ENCODE measurements around the gene TAF11L2. TPM values are rescaled to one million over a fixed set of nuclear protein-coding genes. Genes with fewer than 3 reads are reported as not detected.
"Not testable (repeated sequence)": the region's sequence is repeated elsewhere in the genome, so short reads cannot be mapped to it uniquely, and the experiment has no call there.

The TAF11L2 gene
- total RNA-seq, 4 donors from 2014 or later, result not detected

- Histone ChIP-seq H3K36me3 (no peaks in the 10 kb centered on the region), H3K27ac (no peak overlapping the region), H3K4me1 (no peaks in the 10 kb centered on the region), H3K27me3 (no peaks in the 10 kb centered on the region), H3K4me3 (no peak overlapping the region), H3K9me3 (no peaks in the 10 kb centered on the region)
- WGBS, 2 donors, result 91 to 100% methylated on average over 1 of the region's 1 CpG
- intact Hi-C loops (cut with DNase I), result no loop called here
- TF ChIP-seq POLR2A (IDR thresholded peaks at IDR 0.05), result no peak
- no peak for DNase-seq
Measured at GRCh38 chr5:17487174-17487512, 10.9 kb upstream of the TAF11L2 start.

GRCh38 chr5:17491257-17491656, 6.8 kb upstream of the TAF11L2 start:
- H3K27me3 ChIP-seq; H3K27ac ChIP-seq; H3K4me1 ChIP-seq; H3K9me3 ChIP-seq; DNase-seq; intact Hi-C loops (cut with DNase I); H3K4me3 ChIP-seq; H3K36me3 ChIP-seq: not testable (repeated sequence)
- WGBS, 2 donors, result 95 to 97% methylated on average over 9 of the region's 23 CpGs

GRCh38 chr5:17492770-17493169, 5.3 kb upstream of the TAF11L2 start:
- H3K4me1 ChIP-seq, result no peaks in the 10 kb centered on the region
- H3K9me3 ChIP-seq, result no peaks in the 10 kb centered on the region
- 82 to 88% methylated on average over 3 of the region's 3 CpGs for WGBS, 2 donors
- intact Hi-C loops (cut with DNase I), result no loop called here
- no peak for DNase-seq
- H3K4me3 ChIP-seq, result no peak overlapping the region
- H3K27me3 ChIP-seq, result no peaks in the 10 kb centered on the region
- TF ChIP-seq POLR2A (IDR thresholded peaks at IDR 0.05) (no peak), CTCF (IDR thresholded peaks at IDR 0.05) (no peak)
- H3K27ac ChIP-seq, result no peak overlapping the region
- no peaks in the 10 kb centered on the region for H3K36me3 ChIP-seq

- no peaks in the 10 kb centered on the region for H3K36me3 ChIP-seq
- 73 to 92% methylated on average over 2 to 4 of the region's 4 CpGs for WGBS, 2 donors
- H3K4me1 ChIP-seq, result no peaks in the 10 kb centered on the region
- H3K27me3 ChIP-seq, result no peaks in the 10 kb centered on the region
- no peak overlapping the region for H3K4me3 ChIP-seq
- no peak for DNase-seq
- TF ChIP-seq POLR2A (IDR thresholded peaks at IDR 0.05) (no peak), CTCF (IDR thresholded peaks at IDR 0.05) (no peak)
- H3K9me3 ChIP-seq, result no peaks in the 10 kb centered on the region
- no peak overlapping the region for H3K27ac ChIP-seq
- intact Hi-C loops (cut with DNase I), result no loop called here
Measured at GRCh38 chr5:17497446-17497845, 585 bp upstream of the TAF11L2 start.

GRCh38 chr5:17511775-17512325, 13.8 kb downstream of the TAF11L2 start:
- no peaks in the 10 kb centered on the region for H3K36me3 ChIP-seq
- TF ChIP-seq CTCF (IDR thresholded peaks at IDR 0.05), result no peak
- no peak for TF ChIP-seq POLR2A (IDR thresholded peaks at IDR 0.05)
- H3K27me3 ChIP-seq, result no peaks in the 10 kb centered on the region
- DNase-seq, result no peak
- H3K9me3 ChIP-seq, result no peaks in the 10 kb centered on the region
- intact Hi-C loops (cut with DNase I), result no loop called here
- 91 to 93% methylated on average over 5 to 14 of the region's 17 CpGs for WGBS, 2 donors
- H3K4me1 ChIP-seq, result no peaks in the 10 kb centered on the region
- no peak overlapping the region for H3K27ac ChIP-seq
- H3K4me3 ChIP-seq, result no peak overlapping the region

- not testable (repeated sequence) for DNase-seq, H3K4me1 ChIP-seq
Measured at GRCh38 chr5:17517526-17517925, 19.5 kb downstream of the TAF11L2 start.

GRCh38 chr5:17518067-17518466, 20.0 kb downstream of the TAF11L2 start, which contains the start of gene TAF11L3:
TSS of gene TAF11L3 (plus strand) at chr5:17518367.
- no CpG with 5 or more reads among the region's 15 CpGs for WGBS, 2 donors
- H3K4me3 ChIP-seq; H3K36me3 ChIP-seq; H3K27me3 ChIP-seq; DNase-seq; H3K4me1 ChIP-seq; H3K9me3 ChIP-seq; H3K27ac ChIP-seq; intact Hi-C loops (cut with DNase I): not testable (repeated sequence)

More at GRCh38 chr5:17517526-17517925, 19.5 kb downstream of the TAF11L2 start:
- H3K9me3 ChIP-seq; H3K36me3 ChIP-seq; intact Hi-C loops (cut with DNase I); H3K27ac ChIP-seq; H3K27me3 ChIP-seq; H3K4me3 ChIP-seq: not testable (repeated sequence)
- 78 to 81% methylated on average over 10 to 11 of the region's 12 CpGs for WGBS, 2 donors

GRCh38 chr5:17519508-17519907, 21.5 kb downstream of the TAF11L2 start:
- DNase-seq; H3K36me3 ChIP-seq; H3K27ac ChIP-seq; intact Hi-C loops (cut with DNase I); H3K9me3 ChIP-seq; H3K27me3 ChIP-seq; H3K4me1 ChIP-seq; H3K4me3 ChIP-seq: not testable (repeated sequence)
- 90 to 92% methylated on average over 9 of the region's 14 CpGs for WGBS, 2 donors

GRCh38 chr5:17521501-17521900, 23.5 kb downstream of the TAF11L2 start, which contains the start of gene TAF11L4:
TSS of gene TAF11L4 (plus strand) at chr5:17521801.
- H3K36me3 ChIP-seq; H3K9me3 ChIP-seq; intact Hi-C loops (cut with DNase I); DNase-seq; H3K4me1 ChIP-seq; H3K4me3 ChIP-seq; H3K27me3 ChIP-seq; H3K27ac ChIP-seq: not testable (repeated sequence)
- WGBS, 2 donors, result no CpG with 5 or more reads among the region's 15 CpGs

- no CpG with 5 or more reads among the region's 15 CpGs for WGBS, 2 donors
- H3K27me3 ChIP-seq; intact Hi-C loops (cut with DNase I): not testable (repeated sequence)
Measured at GRCh38 chr5:17524935-17525334, 26.9 kb downstream of the TAF11L2 start, which contains the start of gene TAF11L5. TSS of gene TAF11L5 (plus strand) at chr5:17525235.

More at GRCh38 chr5:17524935-17525334, 26.9 kb downstream of the TAF11L2 start, which contains the start of gene TAF11L5:
- H3K27ac ChIP-seq, DNase-seq, H3K36me3 ChIP-seq, H3K4me3 ChIP-seq, H3K4me1 ChIP-seq, H3K9me3 ChIP-seq: not testable (repeated sequence)

Measured in esophagus squamous epithelium (tissue), 5 donors.